H1 (cell line): ENCODE data around the gene ISX. TPM values are rescaled to one million over a fixed set of nuclear protein-coding genes. Genes with fewer than 3 reads are reported as not detected.
"Not testable (repeated sequence)": the region's sequence is repeated elsewhere in the genome, so short reads cannot be mapped to it uniquely, and the experiment has no call there.

Source experiments
- CTCF ChIA-PET: fragments of 300-600 bp; sonication (Branson Sonifier 250); formaldehyde crosslinking; loops from one replicate; lab custom pipeline; 2021; ENCODE audit not compliant: partially characterized antibody; lab: Charles Lee
- POLR2A ChIA-PET: fragments of 300-600 bp; sonication (Branson Sonifier 250); formaldehyde crosslinking; loops from one replicate; lab custom pipeline; 2021; ENCODE audit warnings: inconsistent platforms; ENCODE audit not compliant: partially characterized antibody; lab: Charles Lee
- DNase-seq, 2 experiments: peaks; one replicate each; pipeline versions ENCODE4 v3.0.0 to v3.0.0-alpha.2; 2010 to 2022; ENCODE audit warnings: low spot score in 2 of 2, low read depth in 1 of 2, mixed read lengths in 1 of 2
- FAIRE-seq: peaks from 2 replicates; lab custom pipeline; 2011; peaks lifted over from hg19 to GRCh38; lab: Jason Lieb, UNC
- H2AFZ ChIP-seq: 2 replicates; pipeline ENCODE4 v1.8.1; 2012; ENCODE audit warnings: low read length, inconsistent platforms
- H2AK5ac ChIP-seq: 2 replicates; pipeline ENCODE4 v1.6.1; 2013; ENCODE audit warnings: low read depth, low read length
- H2BK120ac ChIP-seq: replicated peaks from 2 replicates; pipeline ENCODE3; 2013; ENCODE audit warnings: low read depth, low read length, inconsistent platforms
- H2BK12ac ChIP-seq: 2 replicates; pipeline ENCODE4 v1.6.1; 2013; ENCODE audit warnings: low read depth, low read length
- H2BK15ac ChIP-seq: 2 replicates; pipeline ENCODE4 v1.6.1; 2013; ENCODE audit warnings: low read length
- H2BK20ac ChIP-seq: 2 replicates; pipeline ENCODE4 v1.6.1; 2013; ENCODE audit warnings: low read length
- H2BK5ac ChIP-seq: 2 replicates; pipeline ENCODE4 v1.6.1; 2013; ENCODE audit warnings: low read depth, low read length
- H3K14ac ChIP-seq: 2 replicates; pipeline ENCODE4 v1.6.1; 2013; ENCODE audit warnings: inconsistent platforms; ENCODE audit not compliant: insufficient read length
- H3K18ac ChIP-seq: 2 replicates; pipeline ENCODE4 v1.6.1; 2013; ENCODE audit warnings: low read length; ENCODE audit errors: extremely low read depth
- H3K23ac ChIP-seq: 2 replicates; pipeline ENCODE4 v1.6.1; 2013; ENCODE audit warnings: inconsistent platforms; ENCODE audit not compliant: insufficient read length
- H3K23me2 ChIP-seq: 2 replicates; pipeline ENCODE4 v1.6.1; 2013; ENCODE audit warnings: low read depth, low read length
- H3K27ac ChIP-seq: 2 replicates; pipeline ENCODE4 v1.6.1; 2011; ENCODE audit warnings: low read depth, low read length, inconsistent platforms
- H3K27me3 ChIP-seq, 4 experiments: replicated peaks in 1 of 4; 1 replicate in 1 of 4; 2 replicates in 3 of 4; pipeline versions ENCODE4 v1.6.1 to v1.8.1; 2011 to 2013; ENCODE audit warnings: low read length in 3 of 4, mild to moderate bottlenecking in 3 of 4, inconsistent platforms in 2 of 4, mixed read lengths in 2 of 4, moderate library complexity in 1 of 4; ENCODE audit not compliant: control insufficient read depth in 3 of 4, insufficient read depth in 3 of 4; ENCODE audit errors: extremely low read depth in 1 of 4
- H3K36me3 ChIP-seq, 4 experiments: 2 replicates each; pipeline versions ENCODE4 v1.6.1 to v1.8.1; 2011 to 2013; ENCODE audit warnings: mild to moderate bottlenecking in 4 of 4, low read length in 3 of 4, moderate library complexity in 2 of 4, control low read depth in 1 of 4, inconsistent platforms in 1 of 4; ENCODE audit not compliant: insufficient read depth in 4 of 4, control insufficient read depth in 2 of 4
- H3K4ac ChIP-seq: replicated peaks from 2 replicates; pipeline ENCODE3; 2013; ENCODE audit warnings: low read length, low read depth, mixed read lengths, inconsistent platforms; ENCODE audit not compliant: insufficient read length
- H3K4me1 ChIP-seq, 4 experiments: replicated peaks in 1 of 4; 1 replicate in 1 of 4; 2 replicates in 3 of 4; pipeline versions ENCODE4 v1.6.1 to v1.8.1; 2011 to 2013; ENCODE audit warnings: low read length in 3 of 4, inconsistent platforms in 2 of 4, mixed read lengths in 1 of 4; ENCODE audit not compliant: insufficient read depth in 4 of 4, control insufficient read depth in 3 of 4
- H3K4me2 ChIP-seq, 2 experiments: 2 replicates each; pipeline versions ENCODE4 v1.6.1 to v1.8.1; 2011 to 2013; ENCODE audit warnings: low read depth in 2 of 2, low read length in 2 of 2, control low read depth in 1 of 2, inconsistent platforms in 1 of 2, mild to moderate bottlenecking in 1 of 2; ENCODE audit not compliant: insufficient read depth in 1 of 2
- H3K4me3 ChIP-seq, 4 experiments: fragments of 200-600, 300-600 bp in 1 of 4; sonication (generic), shearing (Covaris generic), sonication (Bioruptor Twin) in 1 of 4; 2 replicates each; pipeline versions ENCODE4 v1.5.1 to v1.8.1; 2011 to 2016; ENCODE audit warnings: low read length in 4 of 4, low read depth in 3 of 4, control low read depth in 2 of 4, inconsistent platforms in 2 of 4, mild to moderate bottlenecking in 2 of 4, mixed read lengths in 1 of 4, moderate library complexity in 1 of 4; ENCODE audit not compliant: insufficient read depth in 2 of 4; ENCODE audit errors: extremely low read depth in 1 of 4
- H3K56ac ChIP-seq: replicated peaks from 2 replicates; pipeline ENCODE3; 2013; ENCODE audit warnings: low read depth, mild to moderate bottlenecking, mixed read lengths, low read length, inconsistent platforms; ENCODE audit not compliant: insufficient read length
- H3K79me1 ChIP-seq: 2 replicates; pipeline ENCODE4 v1.6.1; 2013; ENCODE audit warnings: low read depth, low read length, control low read depth
- H3K79me2 ChIP-seq, 2 experiments: 2 replicates each; pipeline versions ENCODE4 v1.6.1 to v1.8.1; 2012 to 2013; ENCODE audit warnings: low read length in 2 of 2, mild to moderate bottlenecking in 2 of 2, inconsistent platforms in 1 of 2; ENCODE audit not compliant: insufficient read depth in 2 of 2, control insufficient read depth in 1 of 2
- H3K9ac ChIP-seq, 4 experiments: replicated peaks in 1 of 4; 1 replicate in 1 of 4; 2 replicates in 3 of 4; pipeline versions ENCODE4 v1.6.1 to v1.8.1; 2011 to 2013; ENCODE audit warnings: low read depth in 3 of 4, low read length in 3 of 4, control low read depth in 2 of 4, mild to moderate bottlenecking in 2 of 4, moderate library complexity in 2 of 4, inconsistent platforms in 1 of 4; ENCODE audit errors: extremely low read depth in 1 of 4
- H3K9me3 ChIP-seq, 2 experiments: 2 replicates each; pipeline versions ENCODE4 v1.6.1 to v1.8.1; 2012 to 2013; ENCODE audit warnings: mild to moderate bottlenecking in 2 of 2, moderate library complexity in 2 of 2, control low read depth in 1 of 2, inconsistent platforms in 1 of 2, low read depth in 1 of 2, low read length in 1 of 2, mixed read lengths in 1 of 2; ENCODE audit not compliant: insufficient read depth in 2 of 2
- H4K20me1 ChIP-seq, 2 experiments: replicated peaks in 1 of 2; 2 replicates each; pipeline versions ENCODE3 to v1.8.1; 2011 to 2013; ENCODE audit warnings: inconsistent platforms in 2 of 2, low read length in 2 of 2, mild to moderate bottlenecking in 1 of 2; ENCODE audit not compliant: insufficient read depth in 2 of 2, control insufficient read depth in 1 of 2
- H4K5ac ChIP-seq: 2 replicates; pipeline ENCODE4 v1.6.1; 2013; ENCODE audit warnings: low read length, low read depth, mixed read lengths, inconsistent platforms; ENCODE audit not compliant: insufficient read length
- H4K8ac ChIP-seq: 2 replicates; pipeline ENCODE4 v1.8.0; 2013; ENCODE audit warnings: mild to moderate bottlenecking, moderate library complexity, low read length, inconsistent platforms; ENCODE audit not compliant: insufficient read depth; ENCODE audit errors: extremely low read depth
- H4K91ac ChIP-seq: replicated peaks from 2 replicates; pipeline ENCODE3; 2013; ENCODE audit warnings: low read length, mixed read lengths, inconsistent platforms; ENCODE audit not compliant: insufficient read length
- KDM4A ChIP-seq: IDR thresholded peaks from one replicate; pipeline ENCODE4 v1.7.1; 2012; ENCODE audit warnings: low read depth, mild to moderate bottlenecking, moderate library complexity, low read length, inconsistent platforms; ENCODE audit not compliant: severe bottlenecking
- WGBS, 2 experiments: shearing (Covaris generic) in 1 of 2; methylation state at CpG; one replicate each; pipeline versions ENCODE4 v1.1.6 to v1.1.7; 2013 to 2015; ENCODE audit warnings: low lambda C conversion rate in 2 of 2, mixed read lengths in 2 of 2, inconsistent platforms in 1 of 2, low coverage in 1 of 2, missing lambda C conversion rate in 1 of 2; ENCODE audit not compliant: insufficient replicate concordance in 2 of 2, insufficient coverage in 1 of 2, insufficient read length in 1 of 2; ENCODE audit errors: extremely low coverage in 1 of 2, missing lambda C conversion rate in 1 of 2; 5-methylcytosine and 5-hydroxymethylcytosine counted together
- polyA plus RNA-seq, 7 experiments: library from polyadenylated mRNA; depleted of rRNA in 3 of 7; stranded (reverse) in 5 of 7; unstranded in 2 of 7; fragments of >200 nt in 5 of 7; fragments of 200-250 nt in 2 of 7; gene quantifications; 1 replicate in 5 of 7; 2 replicates in 1 of 7; 4 replicates in 1 of 7; pipeline versions ENCODE4 v1.2.1 to v1.2.3, GENCODE V29; 2011 to 2013; ENCODE audit warnings: missing spikeins in 2 of 7, mixed read lengths in 2 of 7
- total RNA-seq: library from RNA; stranded (reverse); fragmentation: NEBNext Ultra II Directional; extraction: Animal tissue kit (Norgen Biotek cat#: 25700); gene quantifications from 2 replicates; pipeline ENCODE4 v1.2.1, GENCODE V29; 2021
- TF ChIP-seq, protein P1 (sequence below), 3 experiments: IDR thresholded peaks; 1 replicate in 2 of 3; 2 replicates in 1 of 3; pipeline versions ENCODE4 v1.5.1 to v1.6.1; 2011; ENCODE audit warnings: low read length in 3 of 3, mild to moderate bottlenecking in 3 of 3, inconsistent platforms in 2 of 3, low read depth in 1 of 3, moderate library complexity in 1 of 3; ENCODE audit not compliant: insufficient read depth in 1 of 3; ENCODE audit errors: control extremely low read depth in 1 of 3

The ISX gene
- total and polyA plus RNA-seq, 2 of the 8 experiments (the other 6 are each of a cell fraction or from before 2014, with no cell fraction given): not detected

DNA sequence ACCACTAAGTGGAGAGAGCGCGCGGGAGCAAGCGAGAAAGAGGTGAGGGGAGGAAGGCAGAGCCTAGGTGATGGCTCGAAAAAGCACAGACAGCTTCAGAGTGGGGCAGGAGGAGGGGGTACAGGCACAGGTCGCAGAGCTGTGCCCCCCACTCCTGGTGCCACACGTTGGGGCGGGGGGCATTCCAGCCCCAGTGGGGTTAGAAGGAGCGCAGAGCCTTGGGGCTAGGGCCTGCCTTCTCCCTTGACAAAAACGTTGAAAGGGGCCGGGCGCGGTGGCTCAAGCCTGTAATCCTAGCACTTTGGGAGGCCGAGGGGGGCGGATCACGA is 41.6 kb upstream of the ISX start (continued):
- TF ChIP-seq, protein P1, sequence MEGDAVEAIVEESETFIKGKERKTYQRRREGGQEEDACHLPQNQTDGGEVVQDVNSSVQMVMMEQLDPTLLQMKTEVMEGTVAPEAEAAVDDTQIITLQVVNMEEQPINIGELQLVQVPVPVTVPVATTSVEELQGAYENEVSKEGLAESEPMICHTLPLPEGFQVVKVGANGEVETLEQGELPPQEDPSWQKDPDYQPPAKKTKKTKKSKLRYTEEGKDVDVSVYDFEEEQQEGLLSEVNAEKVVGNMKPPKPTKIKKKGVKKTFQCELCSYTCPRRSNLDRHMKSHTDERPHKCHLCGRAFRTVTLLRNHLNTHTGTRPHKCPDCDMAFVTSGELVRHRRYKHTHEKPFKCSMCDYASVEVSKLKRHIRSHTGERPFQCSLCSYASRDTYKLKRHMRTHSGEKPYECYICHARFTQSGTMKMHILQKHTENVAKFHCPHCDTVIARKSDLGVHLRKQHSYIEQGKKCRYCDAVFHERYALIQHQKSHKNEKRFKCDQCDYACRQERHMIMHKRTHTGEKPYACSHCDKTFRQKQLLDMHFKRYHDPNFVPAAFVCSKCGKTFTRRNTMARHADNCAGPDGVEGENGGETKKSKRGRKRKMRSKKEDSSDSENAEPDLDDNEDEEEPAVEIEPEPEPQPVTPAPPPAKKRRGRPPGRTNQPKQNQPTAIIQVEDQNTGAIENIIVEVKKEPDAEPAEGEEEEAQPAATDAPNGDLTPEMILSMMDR (IDR thresholded peaks at IDR 0.05; ENCODE audit: control extremely low read depth in 1 of 3, insufficient read depth in 1 of 3, low read depth in 1 of 3, low read length in 3 of 3): no peak
- no peak for TF ChIP-seq KDM4A

DNA sequence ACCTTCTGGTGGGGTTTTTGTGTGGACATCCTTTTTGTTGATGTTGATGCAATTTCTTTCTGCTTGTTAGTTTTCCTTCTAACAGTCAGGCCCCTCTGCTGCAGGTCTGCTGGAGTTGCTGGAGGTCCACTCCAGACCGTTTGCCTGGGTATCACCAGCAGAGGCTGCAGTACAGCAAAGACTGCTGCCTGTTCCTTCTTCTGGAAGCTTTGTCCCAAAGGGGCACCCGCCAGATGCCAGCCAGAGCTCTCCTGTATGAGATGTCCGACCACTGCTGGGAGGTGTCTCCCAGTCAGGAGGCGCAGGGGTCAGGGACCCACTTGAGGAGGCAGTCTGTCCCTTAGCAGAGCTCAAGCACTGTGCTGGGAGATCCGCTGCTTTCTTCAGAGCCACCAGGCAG is 35.8 kb upstream of the ISX start:
- CTCF ChIA-PET: interaction anchor here (0.8 to 1.5 kb wide), 4 partner anchors 13 to 201 kb away, joined by 3 to 5 read pairs (median 4); no protein-coding TSS in a partner anchor
- H3K36me3 ChIP-seq, H2AFZ ChIP-seq, H3K18ac ChIP-seq, H3K4ac ChIP-seq, H3K23ac ChIP-seq, H2BK15ac ChIP-seq, H3K4me3 ChIP-seq, H3K9ac ChIP-seq, H2BK12ac ChIP-seq, H3K9me3 ChIP-seq, H4K91ac ChIP-seq, FAIRE-seq, H2BK120ac ChIP-seq, H2BK5ac ChIP-seq, H4K20me1 ChIP-seq, H3K27me3 ChIP-seq, H3K27ac ChIP-seq, H3K79me1 ChIP-seq, H3K23me2 ChIP-seq, H3K4me1 ChIP-seq, H3K79me2 ChIP-seq, H3K56ac ChIP-seq, H3K14ac ChIP-seq, DNase-seq, H2AK5ac ChIP-seq, H3K4me2 ChIP-seq, H4K5ac ChIP-seq, POLR2A ChIA-PET, H4K8ac ChIP-seq, H2BK20ac ChIP-seq: not testable (repeated sequence)
- 94% methylated on average over 5 of the region's 5 CpGs; no CpG with 5 or more reads in 1 of the 2 experiments for WGBS, 2 experiments
